HG03457 (cell line): ENCODE results near the gene CARMIL1.

Experiments
- ATAC-seq: cut with Tn5 transposase; IDR thresholded peaks from one replicate; pipeline ENCODE4 v1.9.1; 2021; ENCODE audit warnings: moderate number of reproducible peaks; ENCODE audit not compliant: unreplicated experiment

CARMIL1 gene

DNA sequence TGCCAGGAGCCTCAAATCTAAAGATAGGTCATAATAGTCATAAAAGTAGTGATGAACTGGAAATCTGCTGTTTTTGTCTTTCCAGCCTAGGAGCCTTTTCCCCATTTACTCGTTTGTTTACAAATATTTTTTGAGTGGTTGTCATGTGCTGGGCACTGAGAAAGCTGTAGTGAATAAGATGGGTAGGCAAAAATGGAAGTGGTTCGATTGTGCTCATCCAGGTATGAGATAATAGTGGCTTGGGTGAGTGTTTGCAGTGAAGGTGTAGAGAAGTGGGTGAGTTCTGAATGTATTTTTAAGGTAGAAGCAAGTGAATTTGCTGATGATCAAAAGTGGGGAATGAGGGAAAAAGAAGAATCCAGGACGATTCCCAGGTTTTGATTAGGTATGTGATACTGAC, 53.0 kb downstream of the CARMIL1 start:
- no peak for ATAC-seq

DNA sequence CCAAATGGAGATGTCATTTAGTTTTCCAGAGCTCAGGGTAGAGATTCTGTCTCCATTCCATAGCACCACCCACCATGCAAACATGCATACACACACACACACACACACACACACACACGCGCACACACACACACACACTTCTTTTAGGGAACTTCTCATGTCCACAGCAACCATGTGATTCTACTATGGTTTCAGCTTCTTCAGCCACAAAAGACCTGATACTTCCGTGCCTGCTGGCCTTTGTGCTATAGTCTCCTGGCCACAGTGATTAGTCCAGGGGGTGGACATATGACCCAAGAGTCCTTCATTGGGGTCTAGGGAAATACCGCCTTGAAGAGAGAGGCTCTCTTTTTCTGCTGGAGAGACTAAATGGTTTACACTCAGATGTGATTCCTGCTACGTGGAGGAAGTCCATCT, 53.5 kb downstream of the CARMIL1 start:
- ATAC-seq = no peak

DNA sequence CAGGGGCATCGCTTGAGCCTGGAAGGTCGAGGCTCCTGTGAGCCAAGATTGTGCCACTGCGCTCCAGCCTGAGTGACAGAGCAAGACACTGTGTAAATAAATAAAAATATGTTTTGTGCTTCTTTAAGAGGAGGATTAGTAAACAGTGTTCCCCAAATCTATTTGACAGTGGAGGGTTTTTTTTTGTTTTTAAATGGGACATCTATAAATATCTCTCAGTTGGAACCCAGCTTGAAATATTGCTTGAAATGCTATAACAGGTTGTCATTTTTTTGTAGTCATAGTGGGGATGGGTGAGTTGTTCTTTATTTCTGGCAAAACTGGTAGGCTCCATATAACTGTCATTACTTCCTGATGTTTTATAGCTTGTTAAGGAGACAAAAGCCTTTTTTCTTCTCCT, 54.3 kb downstream of the CARMIL1 start:
- no peak for ATAC-seq

DNA sequence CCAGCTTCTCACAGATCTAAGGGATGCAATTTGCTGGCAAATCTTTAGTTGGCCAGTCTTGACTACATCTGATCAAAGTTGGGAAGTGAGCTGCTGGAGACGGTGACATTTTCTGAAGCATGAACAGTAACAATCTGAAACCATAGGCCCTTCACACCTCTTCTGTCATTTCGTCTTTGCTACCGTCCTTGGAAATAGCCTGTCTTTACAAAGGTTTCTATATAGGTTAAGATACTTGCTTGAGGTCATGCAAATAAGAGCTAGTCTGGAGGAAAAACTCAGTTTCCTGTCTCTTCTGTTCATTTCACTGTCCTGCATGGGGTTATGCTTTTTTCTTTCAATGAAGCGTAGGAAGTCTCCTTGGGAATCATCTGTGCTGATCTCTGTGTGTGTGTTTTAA, 55.6 kb downstream of the CARMIL1 start:
- ATAC-seq = no peak

DNA sequence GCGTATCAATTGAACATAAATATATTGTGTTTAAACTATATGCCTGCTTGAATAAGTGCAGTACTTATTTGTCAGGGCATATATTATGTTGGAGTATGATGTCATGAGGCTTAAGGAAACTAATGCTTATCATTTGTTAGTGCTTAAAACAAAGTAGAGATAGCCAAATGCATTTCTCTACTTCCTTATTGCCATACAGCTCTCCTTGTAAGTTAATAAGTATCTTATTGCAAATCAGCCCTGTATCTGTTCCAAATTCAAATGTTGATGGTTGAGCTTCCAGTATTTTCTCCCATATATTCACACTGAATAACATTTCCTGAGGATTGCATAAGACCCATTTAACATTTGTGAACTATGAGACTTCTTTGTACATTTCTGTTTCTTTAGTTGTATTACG, 57.8 kb downstream of the CARMIL1 start:
- ATAC-seq = no peak

DNA sequence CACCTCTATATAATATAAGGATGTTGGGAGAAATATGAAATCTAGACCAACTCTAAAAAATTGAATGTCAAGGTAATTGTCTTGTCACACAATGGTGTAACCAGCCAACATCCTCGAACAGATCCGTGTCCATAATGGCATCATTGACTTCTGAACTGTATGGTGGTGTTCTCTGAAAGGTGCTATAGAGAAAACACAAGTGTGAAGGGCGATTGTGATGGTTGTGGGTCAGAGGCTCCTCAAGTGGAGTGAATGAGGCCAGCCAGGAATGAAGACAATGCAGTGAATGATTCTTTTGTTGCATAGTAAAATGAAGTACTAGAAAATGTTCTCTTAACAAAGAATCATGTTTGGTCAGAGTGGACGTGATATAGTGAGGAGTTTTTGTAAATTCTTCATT, 58.3 kb downstream of the CARMIL1 start:
- no peak for ATAC-seq

DNA sequence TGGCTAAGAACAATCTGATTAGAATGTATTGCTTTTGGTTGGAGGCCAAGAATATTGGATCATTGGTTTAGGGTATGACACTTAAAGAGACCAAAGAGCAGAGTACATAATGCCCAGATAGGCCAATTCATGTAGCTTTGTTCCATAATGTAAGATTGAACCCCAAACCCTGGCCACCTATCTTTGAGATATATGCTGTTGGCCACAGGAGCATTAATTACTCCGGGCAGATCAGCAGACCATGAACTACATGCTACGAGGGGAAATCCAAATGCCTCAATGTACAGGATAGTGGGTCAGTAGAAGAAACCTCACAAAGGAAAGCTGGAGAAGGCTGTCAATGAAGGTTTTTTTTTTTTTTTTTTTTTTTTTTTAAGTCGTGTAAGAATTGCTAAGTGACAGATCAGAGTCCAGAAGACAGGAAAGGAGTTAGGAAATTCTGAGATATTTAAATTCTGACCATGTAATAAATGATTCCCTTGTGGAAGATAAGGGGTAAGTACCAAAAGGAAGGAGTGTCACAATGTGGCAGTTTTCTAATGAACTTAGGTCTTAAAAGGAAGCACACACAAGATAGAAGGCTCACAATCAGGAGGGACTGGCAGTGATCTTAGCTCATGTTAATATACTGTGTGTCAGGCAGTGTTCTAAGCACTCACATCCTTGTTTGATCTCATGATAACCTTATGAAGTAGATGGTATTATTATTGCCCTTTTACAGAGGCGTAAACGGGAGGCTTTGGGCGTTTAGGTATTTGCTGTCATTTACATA, 61.4 kb downstream of the CARMIL1 start:
- no peak for ATAC-seq

DNA sequence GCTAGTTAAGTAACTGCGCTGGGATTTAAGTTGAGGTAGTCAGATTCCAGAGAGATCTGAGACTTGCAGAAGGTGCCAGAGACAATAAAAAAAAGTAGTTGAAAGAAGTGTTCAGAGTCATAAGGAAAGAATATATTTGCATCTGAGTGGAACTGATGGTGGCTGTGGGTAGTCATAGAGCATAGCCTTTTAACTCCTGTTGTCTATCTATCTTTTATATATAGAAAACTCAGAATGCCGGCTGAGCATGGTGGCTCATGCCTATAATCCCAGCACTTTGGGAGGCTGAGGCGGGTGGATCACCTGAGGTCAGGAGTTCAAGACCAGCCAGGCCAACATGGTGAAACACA, 62.0 kb downstream of the CARMIL1 start:
- ATAC-seq = no peak

DNA sequence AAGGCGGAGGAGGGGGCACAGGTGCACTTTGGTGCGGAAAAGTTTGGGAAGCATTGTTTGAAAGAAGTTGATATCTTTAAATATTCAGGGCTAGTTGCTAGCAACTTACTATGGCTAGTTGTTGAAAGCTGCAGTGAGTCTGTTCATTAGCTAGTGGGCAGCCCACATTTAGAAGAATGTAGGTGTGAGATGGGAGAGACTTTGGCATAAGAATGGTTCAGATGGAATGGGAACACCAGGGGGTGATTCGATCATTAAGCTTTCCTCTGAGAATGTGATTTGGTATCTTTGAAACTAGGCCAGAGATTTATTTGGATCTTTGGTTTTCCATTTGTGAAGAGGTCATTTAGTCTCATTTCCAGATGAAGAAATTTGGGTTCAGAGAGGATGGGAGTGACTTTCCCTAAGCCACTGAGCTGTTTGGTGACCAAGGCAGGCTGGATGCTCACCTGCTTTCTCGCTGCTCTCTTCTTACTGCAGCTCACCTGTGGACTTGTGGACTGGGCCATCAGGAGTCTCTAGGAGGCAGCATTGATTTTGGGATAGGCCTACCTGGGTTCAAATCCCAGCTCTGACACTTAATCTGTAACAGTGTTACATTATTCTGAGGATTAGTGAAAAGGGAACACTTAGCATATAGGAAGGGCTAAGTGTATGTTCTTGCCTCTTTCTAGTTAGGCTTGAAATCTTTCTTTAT, 62.9 kb downstream of the CARMIL1 start:
- ATAC-seq = no peak

DNA sequence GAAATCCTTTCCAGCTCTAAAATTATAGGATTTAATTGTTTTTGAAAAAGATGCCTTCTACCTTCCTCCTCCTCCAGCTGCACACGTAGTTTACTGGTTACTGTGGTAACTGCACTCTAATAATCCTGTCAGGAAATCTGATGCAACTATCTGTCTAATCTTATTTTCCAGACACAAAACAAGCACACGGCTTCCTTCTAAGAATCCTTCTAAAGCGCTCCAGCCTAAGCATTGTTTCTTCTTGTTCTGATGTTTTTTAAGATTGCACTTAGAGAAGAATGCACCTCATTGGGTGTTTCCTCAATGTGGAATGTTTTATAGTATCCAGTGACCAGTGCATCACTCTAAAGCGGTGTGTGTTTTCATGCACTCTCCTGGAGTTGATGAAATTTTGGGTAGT, 63.6 kb downstream of the CARMIL1 start:
- ATAC-seq = no peak

DNA sequence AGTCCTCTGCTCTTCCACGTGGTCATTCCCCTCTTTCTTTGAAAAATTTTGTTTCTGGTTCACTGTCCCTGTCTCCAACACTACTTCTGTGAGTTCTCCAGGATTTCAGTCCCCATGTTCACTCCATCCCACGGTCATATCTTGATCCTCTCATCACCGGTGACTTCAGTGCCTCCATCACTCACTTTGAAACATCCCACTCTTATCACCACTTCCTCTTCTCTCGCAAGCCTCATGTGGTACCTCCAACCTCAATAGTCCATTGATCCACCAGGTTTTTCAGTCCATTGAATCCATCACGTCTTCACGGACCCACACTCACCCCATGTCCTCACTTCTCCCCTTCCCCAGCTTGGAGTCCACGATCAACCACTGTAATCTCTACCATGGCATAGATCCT, 64.8 kb downstream of the CARMIL1 start:
- no peak for ATAC-seq

DNA sequence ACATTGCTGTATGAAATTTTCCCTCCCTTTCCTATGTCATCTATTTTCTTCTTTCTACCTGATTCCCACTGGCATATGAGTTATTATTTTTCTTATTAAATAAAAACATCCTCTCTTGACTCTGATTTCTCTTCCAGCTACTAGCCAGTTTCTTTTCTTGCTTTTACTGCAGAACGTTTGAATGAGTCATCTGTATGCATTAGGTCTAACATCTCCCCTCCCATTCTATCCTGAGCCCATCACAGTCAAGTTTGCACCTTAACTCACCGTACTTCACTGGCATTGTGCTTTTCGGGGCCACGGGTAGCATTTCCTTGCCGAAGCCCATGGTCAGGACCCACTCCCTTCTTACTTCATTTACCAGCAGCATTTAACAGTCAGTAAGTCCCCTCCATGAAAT, 65.7 kb downstream of the CARMIL1 start:
- no peak for ATAC-seq

DNA sequence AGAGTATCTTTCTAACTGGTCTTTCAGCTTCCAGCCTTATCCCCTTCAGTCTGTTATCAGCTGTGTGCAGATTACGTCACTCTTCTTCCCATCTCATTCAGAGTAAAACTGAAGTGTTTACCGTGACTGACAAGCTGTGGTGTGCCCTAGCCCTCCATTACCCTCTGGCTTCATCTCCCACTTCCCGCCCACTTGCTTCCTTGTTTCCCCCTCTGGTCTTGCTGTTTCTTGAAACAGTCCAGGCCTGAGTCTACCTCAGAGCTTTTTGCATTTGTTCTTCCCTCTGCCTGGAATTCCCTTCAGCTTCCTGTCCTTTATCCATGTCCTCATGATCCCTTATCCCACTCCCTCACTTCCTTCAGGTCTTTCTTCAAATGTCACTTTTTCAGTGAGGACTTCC, 66.9 kb downstream of the CARMIL1 start:
- no peak for ATAC-seq

DNA sequence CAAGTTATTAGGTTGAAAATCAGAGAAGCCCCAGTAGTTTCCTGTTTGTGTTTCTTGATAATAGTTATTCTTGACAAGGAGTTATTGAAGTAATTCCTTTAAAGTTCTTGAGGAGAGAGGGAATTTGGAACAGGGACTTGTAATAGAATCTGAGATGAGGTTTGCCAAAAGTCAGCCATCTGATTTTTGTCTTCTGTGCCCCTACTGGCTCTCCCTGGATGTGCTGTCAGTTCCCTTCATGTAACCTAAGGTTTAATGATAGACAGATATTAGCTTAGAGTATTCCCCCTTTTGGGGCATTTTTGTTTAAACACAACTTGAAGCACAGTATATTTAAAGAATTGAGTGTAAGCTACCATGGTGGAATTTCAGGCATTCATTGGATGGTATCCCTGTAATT, 71.4 kb downstream of the CARMIL1 start:
- ATAC-seq = no peak

DNA sequence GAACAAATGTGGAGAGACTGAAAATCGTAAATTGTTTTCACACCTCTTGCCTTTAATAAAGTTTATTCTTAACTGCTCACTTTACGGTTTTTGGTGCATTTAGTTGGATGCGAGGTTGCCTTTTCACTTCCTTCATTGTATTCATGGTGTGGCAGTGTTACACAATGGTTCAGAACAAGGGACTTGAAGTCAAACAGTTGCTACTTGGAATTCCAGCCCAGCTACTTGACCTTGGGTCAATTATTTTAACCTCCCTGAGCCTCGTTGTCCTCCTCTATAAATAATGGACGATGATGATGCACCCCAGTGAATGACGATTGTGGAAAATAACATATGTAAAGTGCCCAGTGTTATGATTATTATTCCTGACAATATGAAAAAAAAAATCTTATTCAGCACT, 72.3 kb downstream of the CARMIL1 start:
- ATAC-seq = no peak

DNA sequence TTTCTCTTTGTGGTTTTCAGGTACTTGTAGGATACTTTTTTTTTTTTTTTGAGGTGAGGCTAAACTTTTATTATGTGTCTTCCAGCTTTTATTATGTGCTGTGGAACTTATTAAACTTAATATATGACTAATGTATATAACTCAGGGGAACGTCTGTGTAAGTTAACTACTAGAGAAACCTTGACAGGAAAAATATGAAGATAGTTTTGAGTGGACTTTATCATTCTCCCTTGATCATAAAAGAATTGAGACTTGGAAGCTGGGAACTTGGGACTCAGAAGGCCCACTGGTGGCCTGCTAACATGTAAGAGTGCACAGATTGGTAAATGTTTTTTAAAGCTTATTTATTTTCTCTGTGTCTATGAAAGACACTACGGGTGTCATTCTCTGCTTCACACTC, 73.1 kb downstream of the CARMIL1 start:
- no peak for ATAC-seq

DNA sequence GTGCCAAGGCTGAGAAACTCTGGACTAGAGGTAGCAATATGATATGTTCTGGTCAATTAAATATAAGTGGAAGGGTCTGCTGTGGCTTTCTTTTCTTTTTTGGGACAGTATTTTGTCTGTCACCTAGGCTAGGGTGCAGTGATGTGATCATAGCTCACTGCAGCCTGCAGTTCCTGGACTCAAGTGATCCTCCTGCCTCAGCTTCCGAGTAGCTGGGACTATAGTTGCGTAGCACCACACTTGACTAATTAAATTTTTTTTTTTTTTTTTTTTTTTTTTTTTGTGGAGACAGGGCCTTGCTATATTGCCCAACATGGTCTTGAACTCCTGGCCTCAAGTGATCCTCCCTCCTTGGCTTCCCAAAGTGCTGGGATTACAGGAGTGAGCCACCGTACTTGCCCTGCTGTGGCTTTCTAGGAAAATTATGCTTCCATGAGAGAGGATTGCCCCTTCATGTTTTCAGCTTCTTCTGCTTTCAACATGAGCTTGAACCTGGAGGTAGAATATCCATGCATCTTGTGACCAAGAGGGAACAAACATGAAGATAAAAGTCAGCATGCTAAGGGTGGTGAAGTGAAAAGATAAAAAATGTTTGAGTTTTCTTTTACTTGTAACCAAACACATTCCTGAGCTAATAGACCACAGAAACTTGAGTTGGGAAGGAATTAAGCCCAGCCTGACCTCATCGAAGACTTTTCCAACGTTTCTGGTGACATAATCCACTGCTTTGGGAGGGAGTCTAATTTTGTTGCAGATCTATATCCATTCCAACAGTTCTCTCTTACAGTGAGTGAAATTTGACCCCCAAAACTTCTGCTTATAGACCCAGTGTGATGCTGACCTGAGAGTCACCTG, 75.1 kb downstream of the CARMIL1 start:
- ATAC-seq = no peak

DNA sequence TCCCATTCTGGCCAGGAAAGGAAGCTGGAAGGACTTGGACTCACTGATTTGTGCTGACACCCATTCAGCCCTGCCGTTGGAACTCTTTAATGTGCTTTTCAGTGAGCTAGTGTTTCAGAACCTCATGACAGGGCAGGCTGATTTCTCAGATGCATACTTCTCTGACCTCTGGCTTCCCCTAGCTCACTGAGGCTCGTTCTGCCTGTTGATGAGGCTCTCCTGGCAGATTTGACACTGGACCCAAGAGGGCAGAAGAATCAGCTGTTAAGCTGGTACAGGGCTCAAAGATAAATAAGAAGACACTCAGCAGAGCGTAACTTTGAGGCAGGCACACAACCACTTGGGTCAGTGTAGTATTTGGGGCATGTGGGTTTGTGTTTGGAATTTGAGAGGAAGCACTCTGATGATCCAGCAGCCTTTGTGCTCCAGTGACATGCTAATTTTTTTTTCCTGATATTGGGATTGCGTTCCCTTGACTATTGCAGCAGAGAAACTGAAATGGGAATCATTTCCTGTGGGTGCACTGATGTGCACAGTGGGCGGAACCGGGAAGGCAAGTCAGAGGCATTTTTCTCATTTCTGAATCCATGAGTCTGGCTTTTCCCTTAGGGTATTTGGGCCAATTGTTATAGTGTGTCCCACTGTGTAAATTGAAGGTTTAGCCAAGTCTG, 80.2 kb downstream of the CARMIL1 start:
- no peak for ATAC-seq

DNA sequence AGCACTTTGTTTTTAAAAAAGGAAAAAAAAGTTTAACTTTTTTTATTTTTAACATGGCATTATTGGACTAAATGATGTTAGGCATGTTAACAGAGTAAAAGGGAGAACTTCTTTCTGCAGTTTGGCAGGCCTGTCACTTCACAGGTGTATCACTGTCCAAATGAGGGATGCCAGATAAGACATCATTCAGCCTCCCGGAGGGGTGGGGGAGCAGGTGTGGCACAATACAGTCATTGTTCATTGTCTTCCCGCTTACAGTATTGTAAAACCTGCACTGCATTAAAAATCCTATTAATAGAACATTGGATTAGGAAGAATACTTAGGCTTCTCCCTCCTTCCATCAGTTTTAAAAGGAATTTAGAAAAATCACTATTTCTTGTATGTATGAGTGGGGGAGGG, 80.7 kb downstream of the CARMIL1 start:
- no peak for ATAC-seq

DNA sequence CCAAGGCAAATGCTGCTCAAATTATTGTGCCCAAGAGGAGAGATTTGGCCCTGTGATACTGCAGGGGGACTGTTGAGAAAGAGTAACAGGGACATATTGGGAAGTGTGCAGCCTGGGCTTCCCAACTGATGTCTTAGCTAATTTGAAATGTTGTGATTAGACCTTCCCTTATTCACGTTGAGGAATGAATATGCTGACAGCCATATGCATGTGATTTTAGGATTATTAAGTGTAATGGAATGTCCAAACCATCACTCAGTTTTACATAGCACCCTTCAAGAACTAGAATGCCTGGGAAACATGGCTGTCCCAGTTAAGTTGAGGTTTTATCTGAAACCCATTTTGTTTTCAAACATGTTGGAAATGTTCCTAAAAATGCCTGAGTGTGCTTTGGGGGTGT, 81.4 kb downstream of the CARMIL1 start:
- ATAC-seq = no peak

DNA sequence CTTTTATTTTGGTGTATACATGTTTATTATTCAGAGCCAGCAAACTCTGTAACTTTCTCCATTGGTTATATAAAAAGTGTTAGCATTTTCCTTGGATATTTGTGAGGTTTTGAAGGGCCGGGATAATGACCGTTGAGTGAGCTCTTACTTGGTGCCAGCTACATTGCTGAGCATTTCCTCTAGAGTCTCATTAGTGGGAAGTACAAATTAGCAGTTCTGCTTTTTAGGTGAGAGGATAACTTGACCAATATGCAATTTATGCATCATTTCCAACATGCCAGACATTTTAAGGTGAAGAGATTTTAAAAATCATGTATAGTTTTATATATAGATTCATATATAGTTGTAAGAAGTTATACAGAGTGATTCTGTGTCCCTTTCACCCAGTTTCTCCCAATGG, 84.3 kb downstream of the CARMIL1 start:
- ATAC-seq = no peak
